Motor neuron (in vitro differentiated cells): ENCODE data around the gene BTBD16. TPM values are rescaled to one million over a fixed set of nuclear protein-coding genes. Genes with fewer than 3 reads are reported as not detected.

Experiments
- ATAC-seq, 8 experiments: fragments of 200-7000 bp; cut with Tn5 transposase; replicated peaks in 6 of 8; 2 replicates each; pipeline ENCODE4 v1.8.0; 2021; ENCODE audit warnings: mild to moderate bottlenecking in 8 of 8, moderate library complexity in 8 of 8
- H3K27ac ChIP-seq, 2 donors: fragments of 250-450 bp; sonication (Bioruptor Pico); 2 replicates each; pipeline ENCODE4 v1.9.0; 2021; ENCODE audit warnings: antibody characterized with exemption in 2 of 2, mild to moderate bottlenecking in 2 of 2, moderate library complexity in 1 of 2
- H3K4me1 ChIP-seq, 2 donors: fragments of 250-450 bp; sonication (Bioruptor Pico); replicated peaks in 1 of 2; 2 replicates each; pipeline ENCODE4 v1.6.1; 2021; ENCODE audit warnings: antibody characterized with exemption in 2 of 2, mild to moderate bottlenecking in 2 of 2, moderate library complexity in 1 of 2
- H3K4me3 ChIP-seq, 5 donors: fragments of 250-450 bp; sonication (Bioruptor Pico); 2 replicates each; pipeline ENCODE4 v1.9.0; 2021; ENCODE audit warnings: antibody characterized with exemption in 5 of 5, mild to moderate bottlenecking in 5 of 5, moderate library complexity in 4 of 5
- WGBS, 10 experiments: fragments of 450-650 bp; shearing (Covaris generic); methylation state at CpG; one replicate each; pipeline ENCODE4 v1.0.0; 2022; 5-methylcytosine and 5-hydroxymethylcytosine counted together
- in situ Hi-C, 9 experiments: fragments of 400-800 bp; cut with MboI; loops; one replicate each; pipeline ENCODE4 v1.15.0; 2021; ENCODE audit warnings: low sequenced_read_pairs in 9 of 9, low pct_unique_long_range_greater_than_20kb in 2 of 9; ENCODE audit not compliant: unreplicated experiment in 9 of 9
- total RNA-seq, 8 experiments: library from RNA; unstranded; fragments of 300-600 nt; gene quantifications; 2 replicates each; pipeline versions ENCODE4 v1.2.3 to v1.2.4, GENCODE V29; 2022

The BTBD16 gene
- total RNA-seq, 8 experiments from 2014 or later: 0.09 to 0.76 (median 0.50) TPM; not detected in 5

- no peak for ATAC-seq
Observed at GRCh38 chr10:122336332-122336731, 65.2 kb downstream of the BTBD16 start.

GRCh38 chr10:122336961-122337360, 65.9 kb downstream of the BTBD16 start:
- in situ Hi-C loops: loop anchor here in 1 of 9 experiments (25.0 kb wide), 1 partner anchor 100 kb away; no protein-coding TSS in a partner anchor
- no peak for ATAC-seq
- Histone ChIP-seq H3K27ac (no peak overlapping the region), H3K4me1 (no peaks in the 10 kb centered on the region), H3K4me3 (no peak overlapping the region)
- WGBS, 10 experiments: 50 to 100% (median 94%) methylated on average over 1 to 2 of the region's 3 CpGs; no CpG with 5 or more reads in 2 of the 10 experiments

More at GRCh38 chr10:122336332-122336731, 65.2 kb downstream of the BTBD16 start:
- peaks cover 0 to 3% of the 10 kb centered on the region in 2 donors for H3K4me1 ChIP-seq
- no peak overlapping the region for H3K4me3 ChIP-seq
- in situ Hi-C loops: loop anchor here in 1 of 9 experiments (25.0 kb wide), 1 partner anchor 101 kb away; no protein-coding TSS in a partner anchor
- 0 to 96% (median 80%) methylated on average over 1 to 6 of the region's 10 CpGs; no CpG with 5 or more reads in 3 of the 10 experiments for WGBS, 10 experiments
- no peak overlapping the region for H3K27ac ChIP-seq

GRCh38 chr10:122338609-122339441, 67.7 kb downstream of the BTBD16 start:
- 60 to 100% (median 90%) methylated on average over 1 to 9 of the region's 15 CpGs; no CpG with 5 or more reads in 1 of the 10 experiments for WGBS, 10 experiments
- in situ Hi-C loops: loop anchor here in 1 of 9 experiments (25.0 kb wide), 1 partner anchor 98 kb away; no protein-coding TSS in a partner anchor
- Histone ChIP-seq H3K27ac (no peak overlapping the region), H3K4me1 (no peaks in the 10 kb centered on the region), H3K4me3 (no peak overlapping the region)
- ATAC-seq: peak in 1 of 8 experiments; percentile 12

GRCh38 chr10:122341141-122341810, 70.2 kb downstream of the BTBD16 start:
- ATAC-seq: peak in 1 of 8 experiments; percentile 68
- 20 to 92% (median 77%) methylated on average over 1 to 4 of the region's 11 CpGs; no CpG with 5 or more reads in 3 of the 10 experiments for WGBS, 10 experiments
- Histone ChIP-seq H3K4me1 (no peaks in the 10 kb centered on the region), H3K27ac (no peak overlapping the region), H3K4me3 (no peak overlapping the region)
- in situ Hi-C loops: loop anchor here in 1 of 9 experiments (25.0 kb wide), 1 partner anchor 96 kb away; no protein-coding TSS in a partner anchor

- Histone ChIP-seq H3K4me1 (no peaks in the 10 kb centered on the region), H3K4me3 (no peak overlapping the region), H3K27ac (no peak overlapping the region)
- in situ Hi-C loops: loop anchor here in 1 of 9 experiments (25.0 kb wide), 1 partner anchor 95 kb away; no protein-coding TSS in a partner anchor
- 0 to 100% (median 18%) methylated on average over 1 to 5 of the region's 8 CpGs; no CpG with 5 or more reads in 2 of the 10 experiments for WGBS, 10 experiments
- ATAC-seq: peak in 5 of 8 experiments; percentile 29 to 88 (median 81)
Observed at GRCh38 chr10:122342293-122343134, 71.4 kb downstream of the BTBD16 start.

GRCh38 chr10:122343135-122343800, 72.2 kb downstream of the BTBD16 start:
- Histone ChIP-seq H3K4me1 (peaks cover under 1 to 3% of the 10 kb centered on the region in 2 donors), H3K4me3 (no peak overlapping the region), H3K27ac (no peak overlapping the region)
- no peak for ATAC-seq
- in situ Hi-C loops: loop anchor here in 1 of 9 experiments (25.0 kb wide), 1 partner anchor 94 kb away; no protein-coding TSS in a partner anchor
- 68 to 100% (median 91%) methylated on average over 1 to 10 of the region's 11 CpGs; no CpG with 5 or more reads in 1 of the 10 experiments for WGBS, 10 experiments

- Histone ChIP-seq H3K4me1 (peaks cover 7 to 10% of the 10 kb centered on the region in 2 donors), H3K27ac (no peak overlapping the region), H3K4me3 (no peak overlapping the region)
- in situ Hi-C loops: loop anchor here in 1 of 9 experiments (25.0 kb wide), 1 partner anchor 93 kb away; no protein-coding TSS in a partner anchor
- 80 to 100% (median 96%) methylated on average over 1 to 8 of the region's 8 CpGs; no CpG with 5 or more reads in 3 of the 10 experiments for WGBS, 10 experiments
- ATAC-seq: no peak
Observed at GRCh38 chr10:122343936-122344335, 72.8 kb downstream of the BTBD16 start.

GRCh38 chr10:122344741-122345258, 73.7 kb downstream of the BTBD16 start:
- peak in 5 of 8 experiments; percentile 16 to 58 (median 53) for ATAC-seq
- Histone ChIP-seq H3K27ac (no peak overlapping the region), H3K4me3 (no peak overlapping the region), H3K4me1 (peaks cover 11% of the 10 kb centered on the region in 2 donors)
- WGBS, 10 experiments: 60 to 100% (median 92%) methylated on average over 1 to 8 of the region's 9 CpGs; no CpG with 5 or more reads in 2 of the 10 experiments
- in situ Hi-C loops: loop anchor here in 1 of 9 experiments (25.0 kb wide), 1 partner anchor 93 kb away; no protein-coding TSS in a partner anchor

GRCh38 chr10:122346326-122346950, 75.3 kb downstream of the BTBD16 start:
- no peak overlapping the region for H3K27ac ChIP-seq
- peaks cover 11% of the 10 kb centered on the region in 2 donors for H3K4me1 ChIP-seq
- H3K4me3 ChIP-seq: no peak overlapping the region
- in situ Hi-C loops: loop anchor here in 1 of 9 experiments (25.0 kb wide), 1 partner anchor 91 kb away; no protein-coding TSS in a partner anchor
- no peak for ATAC-seq
- WGBS, 10 experiments: 33 to 100% (median 76%) methylated on average over 1 to 4 of the region's 4 CpGs; no CpG with 5 or more reads in 2 of the 10 experiments

GRCh38 chr10:122347170-122347841, 76.2 kb downstream of the BTBD16 start:
- in situ Hi-C loops: loop anchor here in 1 of 9 experiments (25.0 kb wide), 1 partner anchor 90 kb away; no protein-coding TSS in a partner anchor
- 10 to 93% (median 65%) methylated on average over 1 to 7 of the region's 8 CpGs; no CpG with 5 or more reads in 4 of the 10 experiments for WGBS, 10 experiments
- peak in 3 of 8 experiments; percentile 42 to 77 (median 55) for ATAC-seq
- no peak overlapping the region for H3K4me3 ChIP-seq
- peaks cover 11% of the 10 kb centered on the region in 2 donors for H3K4me1 ChIP-seq
- H3K27ac ChIP-seq: no peak overlapping the region
